Nephron progenitor cell (in vitro differentiated cells): Measurements from ENCODE around the gene PGC.

Experiments used
- DNase-seq: peaks from one replicate; pipeline ENCODE4 v3.0.0; 2021
- H3K27ac Mint-ChIP-seq: 2 replicates; pipeline ENCODE4 v1.8.0; 2021; ENCODE audit warnings: mild to moderate bottlenecking, moderate library complexity, mixed read lengths
- H3K27me3 Mint-ChIP-seq: 2 replicates; pipeline ENCODE4 v1.8.0; 2021; ENCODE audit warnings: mild to moderate bottlenecking, low read depth, mixed read lengths; ENCODE audit not compliant: poor library complexity
- H3K36me3 Mint-ChIP-seq: 2 replicates; pipeline ENCODE4 v1.8.0; 2021; ENCODE audit warnings: low read depth, mixed read lengths
- H3K4me1 Mint-ChIP-seq: 2 replicates; pipeline ENCODE4 v1.8.0; 2021; ENCODE audit warnings: mixed read lengths
- H3K4me3 Mint-ChIP-seq: 2 replicates; pipeline ENCODE4 v1.8.0; 2021; ENCODE audit warnings: mild to moderate bottlenecking, moderate library complexity, mixed read lengths
- H3K9me3 Mint-ChIP-seq: 2 replicates; pipeline ENCODE4 v1.8.0; 2021; ENCODE audit warnings: mild to moderate bottlenecking, moderate library complexity, mixed read lengths
- TF ChIP-seq, protein P1 (sequence below): fragments of 200-600 bp; sonication (generic); IDR thresholded peaks from 2 replicates; pipeline ENCODE4 v1.5.0; 2021; ENCODE audit warnings: antibody characterized with exemption

PGC gene

GRCh38 chr6:41759905-41760579 lies 12.8 kb upstream of the PGC start:
- DNase-seq = no peak
- Mint-ChIP-seq H3K9me3 (no peaks in the 10 kb centered on the region), H3K4me3 (no peak overlapping the region), H3K4me1 (peaks cover 14% of the 10 kb centered on the region), H3K36me3 (no peaks in the 10 kb centered on the region), H3K27ac (no peak overlapping the region), H3K27me3 (peaks cover 17% of the 10 kb centered on the region)
- TF ChIP-seq, protein P1, sequence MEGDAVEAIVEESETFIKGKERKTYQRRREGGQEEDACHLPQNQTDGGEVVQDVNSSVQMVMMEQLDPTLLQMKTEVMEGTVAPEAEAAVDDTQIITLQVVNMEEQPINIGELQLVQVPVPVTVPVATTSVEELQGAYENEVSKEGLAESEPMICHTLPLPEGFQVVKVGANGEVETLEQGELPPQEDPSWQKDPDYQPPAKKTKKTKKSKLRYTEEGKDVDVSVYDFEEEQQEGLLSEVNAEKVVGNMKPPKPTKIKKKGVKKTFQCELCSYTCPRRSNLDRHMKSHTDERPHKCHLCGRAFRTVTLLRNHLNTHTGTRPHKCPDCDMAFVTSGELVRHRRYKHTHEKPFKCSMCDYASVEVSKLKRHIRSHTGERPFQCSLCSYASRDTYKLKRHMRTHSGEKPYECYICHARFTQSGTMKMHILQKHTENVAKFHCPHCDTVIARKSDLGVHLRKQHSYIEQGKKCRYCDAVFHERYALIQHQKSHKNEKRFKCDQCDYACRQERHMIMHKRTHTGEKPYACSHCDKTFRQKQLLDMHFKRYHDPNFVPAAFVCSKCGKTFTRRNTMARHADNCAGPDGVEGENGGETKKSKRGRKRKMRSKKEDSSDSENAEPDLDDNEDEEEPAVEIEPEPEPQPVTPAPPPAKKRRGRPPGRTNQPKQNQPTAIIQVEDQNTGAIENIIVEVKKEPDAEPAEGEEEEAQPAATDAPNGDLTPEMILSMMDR = no peak

GRCh38 chr6:41759106-41759904 lies 12.1 kb upstream of the PGC start:
- Mint-ChIP-seq H3K4me1 (peaks cover 14% of the 10 kb centered on the region), H3K27me3 (peaks cover 18% of the 10 kb centered on the region), H3K4me3 (no peak overlapping the region), H3K9me3 (no peaks in the 10 kb centered on the region), H3K36me3 (no peaks in the 10 kb centered on the region), H3K27ac (peak overlapping the region; percentile 72)
- DNase-seq = no peak
- TF ChIP-seq, protein P1 = no peak

GRCh38 chr6:41758641-41759035 lies 11.4 kb upstream of the PGC start:
- H3K9me3 Mint-ChIP-seq = no peaks in the 10 kb centered on the region
- TF ChIP-seq, protein P1 = no peak
- H3K4me1 Mint-ChIP-seq = peaks cover 9% of the 10 kb centered on the region
- no peak overlapping the region for H3K4me3 Mint-ChIP-seq
- peaks cover 14% of the 10 kb centered on the region for H3K27me3 Mint-ChIP-seq
- no peaks in the 10 kb centered on the region for H3K36me3 Mint-ChIP-seq
- H3K27ac Mint-ChIP-seq = peak overlapping the region; percentile 72
- DNase-seq = no peak

GRCh38 chr6:41757931-41758640 lies 10.9 kb upstream of the PGC start:
- H3K27me3 Mint-ChIP-seq = peaks cover 13% of the 10 kb centered on the region
- H3K27ac Mint-ChIP-seq = peak overlapping the region; percentile 59
- TF ChIP-seq, protein P1 = no peak
- H3K4me3 Mint-ChIP-seq = no peak overlapping the region
- DNase-seq = no peak
- no peaks in the 10 kb centered on the region for H3K36me3 Mint-ChIP-seq
- peaks cover 9% of the 10 kb centered on the region for H3K4me1 Mint-ChIP-seq
- no peaks in the 10 kb centered on the region for H3K9me3 Mint-ChIP-seq

- Mint-ChIP-seq H3K27ac (no peak overlapping the region), H3K36me3 (no peaks in the 10 kb centered on the region), H3K4me1 (peaks cover 9% of the 10 kb centered on the region), H3K4me3 (no peak overlapping the region), H3K9me3 (no peaks in the 10 kb centered on the region), H3K27me3 (peaks cover 11% of the 10 kb centered on the region)
- no peak for DNase-seq
- TF ChIP-seq, protein P1 = no peak
These were observed 10.1 kb upstream of the PGC start for GRCh38 chr6:41757271-41757670.
